Heart left ventricle (tissue), 16 donors: ENCODE data around the gene TMEM214. TPM values are rescaled to one million over a fixed set of nuclear protein-coding genes. Genes with fewer than 3 reads are reported as not detected.

Experiments used
- ATAC-seq, 4 donors: fragments of 200-7000 bp; cut with Tn5 transposase; one replicate each; pipeline ENCODE4 v1.9.1; 2020 to 2022; ENCODE audit warnings: moderate library complexity in 4 of 4, mild to moderate bottlenecking in 3 of 4, moderate number of reproducible peaks in 1 of 4
- DNase-seq, 5 donors: peaks; one replicate each; pipeline ENCODE4 v3.0.0-alpha.2; 2020
- H3K27ac ChIP-seq, 12 donors: fragments of 200-600 bp; sonication (generic) in 4 of 12; one replicate each; pipeline versions ENCODE4 v1.5.0 to v1.8.0; 2016 to 2022; ENCODE audit warnings: mild to moderate bottlenecking in 2 of 12
- H3K27me3 ChIP-seq, 9 donors: fragments of 200-600 bp; sonication (generic) in 2 of 9; one replicate each; pipeline versions ENCODE4 v1.5.1 to v1.8.0; 2016 to 2022; ENCODE audit warnings: mild to moderate bottlenecking in 3 of 9
- H3K36me3 ChIP-seq, 9 donors: fragments of 200-600 bp; sonication (generic) in 2 of 9; one replicate each; pipeline versions ENCODE4 v1.5.0 to v1.8.0; 2018 to 2022; ENCODE audit warnings: mild to moderate bottlenecking in 2 of 9
- H3K4me1 ChIP-seq, 12 donors: fragments of 200-600 bp; sonication (generic) in 4 of 12; one replicate each; pipeline versions ENCODE4 v1.5.0 to v1.8.0; 2016 to 2022; ENCODE audit warnings: mild to moderate bottlenecking in 3 of 12
- H3K4me3 ChIP-seq, 12 donors: fragments of 200-600 bp; sonication (generic) in 4 of 12; one replicate each; pipeline versions ENCODE4 v1.5.0 to v1.8.0; 2017 to 2022; ENCODE audit warnings: mild to moderate bottlenecking in 9 of 12, moderate library complexity in 4 of 12
- H3K9me3 ChIP-seq, 12 donors: fragments of 200-600 bp; sonication (generic) in 4 of 12; one replicate each; pipeline versions ENCODE4 v1.5.0 to v1.8.0; 2016 to 2022; ENCODE audit warnings: mild to moderate bottlenecking in 1 of 12
- POLR2A ChIP-seq, 2 donors: fragments of 450-650 bp; IDR thresholded peaks; one replicate each; pipeline ENCODE4 v1.6.1; 2017; ENCODE audit warnings: antibody characterized with exemption in 2 of 2, mild to moderate bottlenecking in 2 of 2, moderate library complexity in 2 of 2
- WGBS, 4 donors: extraction: QIAGEN DNeasy Blood & Tissue Kit in 2 of 4; methylation state at CpG; one replicate each; pipeline versions ENCODE4 v1.1.5 to v1.1.7; 2013 to 2018; 5-methylcytosine and 5-hydroxymethylcytosine counted together
- intact Hi-C, 10 donors: fragments of 100-400 bp; cut with DNase I; formaldehyde crosslinking; loops; one replicate each; pipeline versions ENCODE4 v1.11.1 to v1.14.2; 2022
- polyA plus RNA-seq, 2 donors: library from polyadenylated mRNA; stranded (reverse); fragments of 200-250 nt; gene quantifications; one replicate each; pipeline ENCODE4 v1.2.3, GENCODE V29; 2013
- total RNA-seq, 9 donors: library from RNA; depleted of rRNA in 2 of 9; stranded (reverse); fragments of >200 nt in 2 of 9; fragmentation: NEBNext Ultra II Directional in 3 of 9; extraction: Animal tissue kit (Norgen Biotek cat#: 25700) in 3 of 9; gene quantifications; one replicate each; pipeline versions ENCODE4 v1.1.0 to v1.2.4, GENCODE V29; 2016 to 2023
- TF ChIP-seq, protein P1 (sequence below), 12 donors: fragments of 200-600 bp; sonication (generic) in 4 of 12; IDR thresholded peaks; one replicate each; pipeline versions ENCODE4 v1.5.0 to v1.8.0; 2018 to 2022; ENCODE audit warnings: antibody characterized with exemption in 12 of 12, mild to moderate bottlenecking in 5 of 12
- donor health status: ischemic (EF 13 %, LVEDD 7.1; RV severe dilation, severe dysfunction).
- donor health status: healthy with polysubstance abuse.
- donor health status: DM: no; HTN: yes; CAD: no.
- donor health status: DM: no; HTN: no; CAD: no.
- donor health status: ischemic (EF 25% LVEDD 6.9; RV normal size, moderate dysfunction).
- donor health status: ischemic (EF 25% LVEDD 5.7; RV mildly dilated, moderate dysfunction).
- donor health status: healthy.
- donor health status: DM: yes; HTN: yes; CAD: no.
- donor health status: ischemic (EF 35%, LVEDD 5.7; RV mildly dilated, moderate dysfunction).
- donor health status: nonischemic (EF 11% LVEDD 7.7; RV severe dilation, severe dysfunction).
- donor health status: DM: yes; HTN: yes; CAD: no.
- donor health status: PGD.
- donor health status: ischemic (EF 29% LVEDD 5.4; RV normal size, mild dysfunction).
- donor health status: nonischemic (EF 23%, LVEDD 6.1; RV moderate dilation, normal function).

TMEM214 gene
- total and polyA plus RNA-seq, 11 donors: 18.3 to 58.0 (median 31.6) TPM

DNA sequence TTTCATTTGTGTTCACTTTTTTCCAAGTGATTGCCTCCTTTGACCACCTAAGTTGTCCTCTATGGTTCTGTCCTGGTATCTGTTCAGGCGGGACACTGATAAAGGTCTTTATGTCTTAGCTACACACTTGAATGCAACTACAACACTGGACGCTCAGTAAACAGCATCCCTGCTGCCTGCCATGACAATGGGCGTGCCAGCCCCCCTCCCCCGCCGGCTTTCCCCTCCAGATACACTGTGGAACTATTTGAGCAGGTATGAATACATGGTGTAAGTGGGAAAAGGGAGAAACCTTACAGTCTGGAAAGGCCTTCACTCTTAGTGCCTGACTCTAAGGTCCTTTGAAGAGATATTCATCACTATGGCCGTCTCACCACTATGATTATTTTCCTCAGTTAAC lies 24.4 kb downstream of the TMEM214 start:
- H3K36me3 ChIP-seq: peaks cover 0 to 76% (median 68%) of the 10 kb centered on the region in 9 donors
- intact Hi-C loops: no loop called here
- no peaks in the 10 kb centered on the region for H3K9me3 ChIP-seq

DNA sequence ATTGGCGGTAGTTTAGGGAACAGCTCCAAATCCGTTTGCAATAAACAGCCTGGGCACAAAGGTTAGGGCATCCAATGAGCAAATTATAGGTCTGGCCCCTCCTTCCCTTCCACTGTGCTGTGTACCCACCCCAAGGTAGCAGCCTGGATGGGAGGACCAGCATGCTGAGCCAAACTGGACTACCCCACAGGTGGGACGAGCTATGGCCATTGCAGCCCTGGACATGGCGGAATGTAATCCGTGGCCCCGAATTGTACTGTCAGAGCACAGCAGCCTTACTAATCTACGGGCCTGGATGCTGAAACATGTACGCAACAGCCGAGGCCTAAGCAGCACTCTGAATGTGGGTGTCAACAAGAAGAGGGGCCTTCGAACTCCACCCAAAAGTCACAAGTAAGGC lies 25.4 kb downstream of the TMEM214 start:
- intact Hi-C loops: no loop called here
- H3K4me1 ChIP-seq: peaks cover 0 to 8% (median 0%) of the 10 kb centered on the region in 12 donors
- DNase-seq (peak in 1 of 5 donors; percentile 25), ATAC-seq (no peak)
- peaks cover 0 to 83% (median 67%) of the 10 kb centered on the region in 9 donors for H3K36me3 ChIP-seq
- H3K4me3 ChIP-seq: no peak overlapping the region
- no peak overlapping the region for H3K27ac ChIP-seq
- 92 to 95% (median 92%) methylated on average over 7 to 10 of the region's 10 CpGs for WGBS, 4 donors
- TF ChIP-seq, protein P1, sequence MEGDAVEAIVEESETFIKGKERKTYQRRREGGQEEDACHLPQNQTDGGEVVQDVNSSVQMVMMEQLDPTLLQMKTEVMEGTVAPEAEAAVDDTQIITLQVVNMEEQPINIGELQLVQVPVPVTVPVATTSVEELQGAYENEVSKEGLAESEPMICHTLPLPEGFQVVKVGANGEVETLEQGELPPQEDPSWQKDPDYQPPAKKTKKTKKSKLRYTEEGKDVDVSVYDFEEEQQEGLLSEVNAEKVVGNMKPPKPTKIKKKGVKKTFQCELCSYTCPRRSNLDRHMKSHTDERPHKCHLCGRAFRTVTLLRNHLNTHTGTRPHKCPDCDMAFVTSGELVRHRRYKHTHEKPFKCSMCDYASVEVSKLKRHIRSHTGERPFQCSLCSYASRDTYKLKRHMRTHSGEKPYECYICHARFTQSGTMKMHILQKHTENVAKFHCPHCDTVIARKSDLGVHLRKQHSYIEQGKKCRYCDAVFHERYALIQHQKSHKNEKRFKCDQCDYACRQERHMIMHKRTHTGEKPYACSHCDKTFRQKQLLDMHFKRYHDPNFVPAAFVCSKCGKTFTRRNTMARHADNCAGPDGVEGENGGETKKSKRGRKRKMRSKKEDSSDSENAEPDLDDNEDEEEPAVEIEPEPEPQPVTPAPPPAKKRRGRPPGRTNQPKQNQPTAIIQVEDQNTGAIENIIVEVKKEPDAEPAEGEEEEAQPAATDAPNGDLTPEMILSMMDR (IDR thresholded peaks at IDR 0.05): no peak
- TF ChIP-seq POLR2A (IDR thresholded peaks at IDR 0.05): no peak
- no peaks in the 10 kb centered on the region for H3K9me3 ChIP-seq
- H3K27me3 ChIP-seq: no peaks in the 10 kb centered on the region

More for the DNA sequence above, 24.4 kb downstream of the TMEM214 start:
- Histone ChIP-seq H3K27me3 (no peaks in the 10 kb centered on the region), H3K4me3 (no peak overlapping the region), H3K27ac (no peak overlapping the region), H3K4me1 (peaks cover 0 to 8% (median 3%) of the 10 kb centered on the region in 12 donors)
- ATAC-seq (no peak), DNase-seq (peak in 1 of 5 donors; percentile 14)
- no peak for TF ChIP-seq POLR2A (IDR thresholded peaks at IDR 0.05)
- TF ChIP-seq, protein P1 (IDR thresholded peaks at IDR 0.05): no peak
- WGBS, 4 donors: 90 to 94% (median 92%) methylated on average over 6 of the region's 6 CpGs

DNA sequence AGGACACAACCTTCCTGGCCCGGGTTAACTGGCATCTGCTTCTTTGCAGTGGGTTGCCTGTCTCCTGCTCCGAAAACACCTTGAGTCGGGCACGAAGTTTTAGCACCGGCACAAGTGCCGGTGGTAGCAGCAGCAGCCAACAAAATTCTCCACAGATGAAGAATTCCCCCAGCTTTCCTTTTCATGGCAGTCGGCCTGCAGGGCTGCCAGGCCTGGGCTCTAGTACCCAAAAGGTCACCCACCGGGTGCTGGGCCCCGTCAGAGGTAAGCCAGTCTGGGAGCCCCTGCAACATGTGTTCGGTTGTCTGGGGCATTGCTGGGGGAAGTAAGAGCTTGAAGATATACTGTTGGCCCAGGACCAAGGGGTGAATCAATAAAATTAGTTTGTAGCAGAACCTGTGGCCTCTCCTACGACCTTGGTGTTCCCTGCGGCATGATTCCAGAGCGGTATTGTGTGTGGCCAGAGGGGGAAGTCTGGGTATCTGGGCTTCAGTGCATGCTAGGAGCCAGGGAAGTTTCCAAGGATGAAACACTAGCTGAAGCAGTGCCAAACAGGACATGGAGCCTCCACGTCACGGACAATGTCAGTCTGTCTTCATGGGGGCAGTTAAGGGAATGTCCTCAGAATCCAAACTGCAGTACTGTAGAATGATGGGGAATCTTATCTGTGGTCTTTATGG lies 26.5 kb downstream of the TMEM214 start:
- peak in 2 of 4 donors; percentile 29 to 67 for ATAC-seq
- Histone ChIP-seq H3K27me3 (no peaks in the 10 kb centered on the region), H3K27ac (no peak overlapping the region), H3K4me3 (no peak overlapping the region), H3K9me3 (no peaks in the 10 kb centered on the region), H3K36me3 (peaks cover 0 to 72% (median 63%) of the 10 kb centered on the region in 9 donors), H3K4me1 (peaks cover 0 to 10% (median 0%) of the 10 kb centered on the region in 12 donors)
- WGBS, 4 donors: 67 to 76% (median 73%) methylated on average over 14 to 15 of the region's 15 CpGs
- intact Hi-C loops: no loop called here
- DNase-seq: peak in 1 of 5 donors; percentile 57
- TF ChIP-seq, protein P1 (IDR thresholded peaks at IDR 0.05): no peak
- no peak for TF ChIP-seq POLR2A (IDR thresholded peaks at IDR 0.05)

DNA sequence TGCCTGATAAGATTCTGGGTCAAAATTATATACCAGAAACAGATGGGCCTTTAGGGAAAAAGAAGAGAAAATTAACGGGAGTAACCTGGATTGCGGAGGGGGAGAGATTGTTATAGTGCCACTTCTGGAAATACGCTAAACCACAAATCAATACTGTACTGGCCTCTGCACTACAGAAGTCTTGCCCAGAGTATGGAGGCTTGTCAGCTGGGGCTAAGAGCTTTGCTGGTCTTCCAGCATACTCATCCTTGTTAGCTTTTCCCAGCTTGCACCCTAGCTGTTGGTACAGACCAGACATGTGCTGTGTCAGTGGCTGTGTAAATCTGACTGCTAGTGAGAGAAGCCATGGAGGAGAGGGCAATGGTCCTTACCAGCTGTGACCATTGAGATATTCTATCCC lies 27.6 kb downstream of the TMEM214 start:
- H3K9me3 ChIP-seq: no peaks in the 10 kb centered on the region
- no peaks in the 10 kb centered on the region for H3K27me3 ChIP-seq
- ATAC-seq (no peak), DNase-seq (no peak)
- H3K4me1 ChIP-seq: peaks cover 0 to 10% (median 0%) of the 10 kb centered on the region in 12 donors
- H3K27ac ChIP-seq: no peak overlapping the region
- 92 to 96% (median 95%) methylated on average over 3 of the region's 3 CpGs for WGBS, 4 donors
- H3K4me3 ChIP-seq: no peak overlapping the region
- TF ChIP-seq, protein P1 (IDR thresholded peaks at IDR 0.05): no peak
- no peak for TF ChIP-seq POLR2A (IDR thresholded peaks at IDR 0.05)
- H3K36me3 ChIP-seq: peaks cover 0 to 69% (median 60%) of the 10 kb centered on the region in 9 donors
- intact Hi-C loops: no loop called here
